ENCODE measurements around the gene SMIM11.
"Not testable (repeated sequence)": the region's sequence is repeated elsewhere in the genome, so short reads cannot be mapped to it uniquely, and the experiment has no call there.

The SMIM11 gene, protein sequence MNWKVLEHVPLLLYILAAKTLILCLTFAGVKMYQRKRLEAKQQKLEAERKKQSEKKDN

DNA sequence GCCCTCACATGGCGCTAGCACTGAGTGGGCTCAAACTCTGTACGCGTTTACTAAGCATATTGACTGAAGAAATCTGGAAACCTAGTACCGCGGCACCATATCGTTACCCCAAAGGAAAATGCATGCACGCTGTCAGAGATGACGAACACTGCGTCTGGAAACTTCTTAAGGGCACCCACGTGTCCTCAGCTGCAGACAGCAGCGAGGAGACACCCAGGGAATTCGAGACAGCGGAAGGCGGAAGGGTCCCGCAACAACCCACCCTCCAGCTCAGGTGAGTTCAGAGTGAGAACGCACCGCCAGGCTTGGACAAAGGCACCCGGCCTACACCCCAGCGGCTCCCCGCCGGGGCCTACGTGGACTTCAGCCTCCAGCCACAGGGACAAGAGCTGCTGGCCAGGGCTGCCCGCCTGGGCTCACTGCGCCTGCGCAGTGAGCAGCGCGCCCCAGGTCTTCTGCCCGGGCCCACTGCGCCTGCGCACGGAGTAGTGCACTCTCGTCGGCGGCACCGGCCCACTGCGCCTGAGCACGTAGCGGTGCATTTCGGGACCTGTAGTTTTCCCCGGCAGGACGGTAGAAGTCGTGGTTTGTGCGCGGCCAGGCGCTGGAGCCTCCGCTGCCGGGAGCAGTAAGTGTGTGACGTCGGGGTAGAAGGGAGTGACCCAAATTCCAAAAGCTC, at the start of gene SMIM11:
SMIM11 (plus strand) TSS at position 568 of the 679 bp plus-strand sequence. CDS start 3,998 bp downstream, outside the sequence.
- DNase-seq, result not testable (repeated sequence)

DNA sequence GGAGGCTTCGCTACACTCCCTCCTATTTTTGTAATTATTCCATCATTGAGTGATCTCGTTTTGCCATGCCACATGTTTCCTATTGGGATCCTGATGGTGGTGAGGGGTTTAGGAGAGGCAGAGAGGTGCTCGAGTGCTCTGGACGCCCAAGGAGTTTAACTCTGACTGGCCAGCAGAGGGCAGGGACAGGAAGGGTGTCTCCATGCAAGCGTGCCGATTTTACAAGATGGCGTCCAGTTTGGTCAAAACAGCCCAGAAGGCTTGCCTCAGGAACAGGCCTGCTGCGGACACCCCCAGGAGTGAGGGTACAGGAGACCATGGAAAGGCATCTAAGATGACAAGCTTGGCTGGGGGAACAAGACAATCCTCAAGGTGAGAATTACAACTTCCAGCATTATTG, 45.3 kb upstream of the SMIM11 start:
- no peak for DNase-seq

DNA sequence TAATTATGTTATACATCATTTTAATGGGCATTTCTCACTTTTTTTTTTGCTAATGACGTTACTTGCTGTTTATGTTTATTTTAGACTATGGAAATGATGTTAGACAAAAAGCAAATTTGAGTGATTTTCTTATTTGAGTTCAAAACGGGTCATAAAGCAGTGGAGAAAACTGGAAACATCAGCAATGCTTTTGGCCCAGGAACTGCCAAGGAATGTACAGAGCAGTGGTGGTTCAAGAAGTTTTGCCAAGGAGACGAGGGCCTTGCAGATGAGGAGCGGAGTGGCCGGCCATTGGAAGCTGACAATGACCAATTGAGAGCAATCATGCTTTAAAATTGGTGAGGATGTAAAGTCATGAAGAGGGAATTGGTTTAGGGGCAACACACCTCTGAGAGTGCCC, 43.6 kb upstream of the SMIM11 start:
- DNase-seq, result no peak

DNA sequence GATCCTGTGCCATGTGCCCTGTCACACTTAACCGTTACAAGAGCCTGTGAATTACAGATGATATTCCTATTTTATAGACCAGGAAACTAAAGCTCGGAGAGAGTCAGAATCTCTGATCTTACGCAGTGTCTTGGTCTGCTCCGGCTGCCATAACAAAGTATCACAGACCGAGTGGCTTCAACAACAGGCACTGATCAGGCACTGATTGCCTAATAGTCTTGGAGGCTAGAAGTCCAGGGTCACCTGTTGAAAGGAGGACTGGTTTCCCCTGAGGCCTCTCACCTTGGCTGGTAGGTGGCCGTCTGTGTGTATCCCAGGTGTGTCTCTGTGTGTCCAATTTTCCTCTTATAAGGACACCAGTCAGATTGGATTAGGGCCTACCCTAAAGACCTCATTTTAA, 43.0 kb upstream of the SMIM11 start:
- no peak for DNase-seq

DNA sequence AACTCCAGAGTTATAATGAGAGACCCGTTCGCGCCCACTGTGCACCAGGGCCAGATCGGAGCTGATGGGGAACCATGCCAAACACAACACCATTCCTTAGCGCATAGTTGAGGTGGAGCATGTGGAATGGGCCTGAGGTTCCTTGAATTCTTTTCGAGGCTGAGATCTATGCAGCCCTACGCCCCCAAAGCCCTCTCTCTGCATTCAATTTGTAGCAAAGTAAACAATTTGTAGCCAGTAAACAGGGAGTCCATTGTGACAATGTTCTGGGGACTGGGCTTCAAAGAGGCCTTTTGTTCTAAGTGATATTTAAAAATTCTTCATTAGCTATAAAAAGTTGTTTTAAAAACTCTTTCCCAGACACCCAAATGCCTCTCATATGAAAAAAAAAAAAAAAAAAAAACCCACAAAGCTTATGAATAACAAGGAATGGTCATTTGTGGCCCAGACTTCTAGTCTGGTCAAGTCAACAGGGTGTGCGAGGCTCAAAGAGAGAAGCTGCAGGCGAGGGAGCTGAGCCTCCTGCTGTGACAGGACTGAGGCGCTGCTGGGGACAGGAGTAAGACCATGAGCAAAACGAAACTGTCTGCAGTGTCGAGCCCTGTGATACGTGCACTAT, 42.1 kb upstream of the SMIM11 start:
- DNase-seq, result no peak

DNA sequence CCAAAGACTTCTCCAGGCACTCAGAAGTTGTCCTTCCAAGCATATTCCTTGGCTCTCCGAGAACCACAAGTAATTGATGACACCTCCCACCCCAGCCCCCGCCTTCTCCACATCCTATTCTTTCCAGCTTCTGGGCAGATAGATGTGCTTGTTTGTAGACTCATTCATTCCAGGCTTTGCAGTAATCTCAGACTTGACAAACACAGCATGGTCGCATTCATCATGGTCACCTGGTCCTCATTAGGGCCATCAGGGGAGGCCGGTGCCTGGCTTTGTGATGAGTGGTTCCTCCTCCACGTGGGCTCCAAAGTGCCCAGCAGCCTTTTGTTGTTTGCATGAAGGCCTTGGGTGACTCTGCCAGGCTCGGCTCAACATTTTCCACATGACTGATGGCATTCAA, 40.0 kb upstream of the SMIM11 start:
- DNase-seq, result no peak

DNA sequence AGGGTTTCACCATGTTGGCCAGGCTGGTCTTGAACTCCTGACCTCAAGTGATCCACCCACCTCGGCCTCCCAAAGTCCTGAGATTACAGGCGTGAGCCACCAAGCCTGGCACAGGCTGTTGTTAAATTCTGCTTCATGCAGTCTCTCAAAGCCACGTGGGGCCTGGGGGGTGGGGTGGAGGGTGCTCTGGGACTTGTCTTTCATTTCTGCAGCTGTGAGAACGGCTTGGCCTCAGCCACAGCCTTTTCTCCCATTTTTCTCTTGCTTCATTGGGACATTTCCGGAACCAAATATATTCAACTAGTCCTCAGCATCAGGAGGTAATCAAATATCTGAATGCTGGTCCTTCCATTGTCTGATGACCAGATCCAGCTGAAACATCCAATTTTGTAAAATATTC, 39.1 kb upstream of the SMIM11 start:
- DNase-seq, result no peak

DNA sequence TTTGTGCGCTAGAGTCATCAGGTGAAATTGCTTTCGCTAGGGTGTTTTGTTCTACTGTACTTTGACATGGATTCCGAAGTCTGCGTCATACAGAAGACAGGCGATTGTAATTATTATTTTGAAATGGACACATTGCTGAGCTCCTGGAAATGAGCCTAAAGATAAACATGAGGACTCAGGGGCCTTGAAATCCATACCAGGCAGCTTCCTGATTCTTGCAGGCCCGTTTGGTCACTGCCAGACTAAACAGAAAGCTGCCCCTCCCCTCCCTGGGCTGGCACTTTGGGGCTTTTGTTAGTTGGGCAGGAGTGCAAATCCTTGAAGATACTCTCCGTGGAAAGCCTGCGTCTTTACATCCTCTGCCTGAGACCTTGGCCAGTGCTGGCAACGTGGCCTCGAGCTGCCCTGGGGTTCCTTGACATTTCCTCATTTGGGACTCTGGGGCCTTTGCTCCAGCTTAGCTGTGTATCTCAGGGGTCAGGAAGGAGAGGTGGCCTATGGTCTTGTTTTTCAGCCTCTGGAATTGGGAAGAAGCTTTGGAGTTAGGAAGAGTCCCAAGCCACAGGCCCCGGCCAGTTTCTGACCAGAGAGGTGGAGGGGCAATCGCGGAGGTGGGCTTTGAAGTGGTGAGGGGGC, 38.4 kb upstream of the SMIM11 start:
- no peak for DNase-seq

DNA sequence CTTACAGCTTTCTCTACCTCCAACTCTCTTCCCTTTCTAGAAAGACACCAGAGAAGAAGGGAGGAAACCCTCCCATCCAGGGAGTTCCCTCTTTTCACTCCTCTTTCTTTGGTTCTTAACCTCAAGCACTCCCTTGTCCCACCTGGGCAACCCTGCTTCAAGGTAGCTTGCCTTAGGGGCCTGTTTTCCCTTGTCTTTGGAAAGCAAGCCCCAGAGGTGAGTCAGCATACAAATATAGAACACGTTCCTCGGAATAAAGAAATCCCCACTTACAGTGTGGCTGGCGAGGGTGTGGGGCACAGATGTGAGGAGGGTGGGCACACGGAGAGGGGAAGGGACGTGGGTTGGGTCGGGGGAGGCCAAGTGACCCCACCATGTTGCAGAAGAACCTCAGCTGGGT, 37.6 kb upstream of the SMIM11 start:
- no peak for DNase-seq

DNA sequence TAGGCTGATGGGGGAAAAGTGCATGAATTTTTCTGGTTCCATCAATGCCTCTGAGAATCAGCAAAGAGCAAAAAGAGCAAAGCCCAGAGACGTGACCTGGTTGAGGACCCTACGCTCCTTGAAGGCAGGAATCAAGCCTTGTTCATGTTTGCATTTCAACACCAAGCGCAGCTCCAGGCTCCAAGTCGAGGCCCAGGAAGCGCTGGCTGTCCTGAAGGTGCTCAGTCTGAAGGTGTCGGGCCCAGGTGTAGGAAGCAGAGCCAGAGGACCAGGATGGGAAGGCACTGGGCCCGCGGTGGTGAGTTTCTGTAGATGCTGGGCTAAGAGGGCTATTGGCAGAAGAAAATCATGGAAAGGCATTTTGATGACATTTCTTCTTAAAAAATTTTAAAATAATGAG, 37.1 kb upstream of the SMIM11 start:
- DNase-seq, result no peak

DNA sequence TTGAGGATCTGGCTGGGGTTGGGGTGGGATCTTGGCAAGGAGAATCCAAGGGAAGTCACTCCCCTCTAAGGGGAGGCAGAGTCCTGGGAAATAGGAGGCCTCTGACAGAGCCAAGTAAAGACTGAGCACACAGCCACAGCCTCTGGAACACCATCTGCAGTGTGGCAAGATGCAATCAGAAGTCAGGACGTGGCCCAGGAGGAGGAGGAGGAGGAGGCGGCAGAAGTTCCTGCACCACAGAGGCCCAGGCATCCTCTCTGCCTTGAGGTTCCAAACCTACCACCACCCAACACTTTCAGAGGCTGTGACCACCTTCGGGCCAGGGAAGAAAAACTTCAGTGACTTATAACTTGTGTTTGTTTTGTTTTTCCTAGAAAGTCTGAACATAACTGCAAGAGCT, 35.2 kb upstream of the SMIM11 start:
- no peak for DNase-seq

DNA sequence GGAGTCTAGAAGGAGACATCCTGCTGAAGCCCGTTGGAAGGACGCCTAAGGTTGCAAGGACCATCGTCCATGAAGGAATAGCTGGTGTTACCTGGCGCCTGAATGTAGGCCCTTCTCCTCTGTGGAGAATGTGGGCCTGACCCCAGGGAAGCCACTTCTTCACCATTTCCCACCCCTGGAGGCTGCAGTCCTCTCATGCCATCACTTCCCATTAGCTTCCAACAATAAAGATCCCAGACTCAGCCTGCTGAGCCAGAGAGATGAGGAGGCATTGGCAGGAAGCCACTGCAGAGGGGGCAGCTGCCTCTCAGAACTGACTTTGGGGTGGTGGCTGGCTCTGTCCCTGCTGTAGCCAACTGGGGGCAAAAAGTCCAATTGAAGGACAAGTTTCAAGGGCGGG, 32.8 kb upstream of the SMIM11 start:
- no peak for DNase-seq

DNA sequence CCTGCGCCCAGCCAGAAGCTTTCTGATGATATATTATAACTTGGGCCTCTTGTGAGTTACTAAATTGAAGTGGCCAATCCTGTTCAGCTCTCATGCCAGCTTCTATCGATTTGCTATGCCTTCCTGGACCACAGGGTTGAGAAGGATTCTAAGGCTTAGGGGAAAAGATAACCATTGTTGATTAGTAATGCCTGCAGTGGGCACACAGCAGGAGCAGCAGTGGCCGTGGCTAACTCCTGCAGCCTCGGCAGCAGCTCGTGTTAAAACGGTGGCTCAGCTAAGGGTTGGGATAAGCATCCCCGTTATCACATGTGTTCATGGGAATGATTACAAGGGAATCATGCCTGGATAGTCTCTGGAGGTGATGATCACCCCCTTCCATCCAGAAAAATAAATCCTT, 32.0 kb upstream of the SMIM11 start:
- no peak for DNase-seq

DNA sequence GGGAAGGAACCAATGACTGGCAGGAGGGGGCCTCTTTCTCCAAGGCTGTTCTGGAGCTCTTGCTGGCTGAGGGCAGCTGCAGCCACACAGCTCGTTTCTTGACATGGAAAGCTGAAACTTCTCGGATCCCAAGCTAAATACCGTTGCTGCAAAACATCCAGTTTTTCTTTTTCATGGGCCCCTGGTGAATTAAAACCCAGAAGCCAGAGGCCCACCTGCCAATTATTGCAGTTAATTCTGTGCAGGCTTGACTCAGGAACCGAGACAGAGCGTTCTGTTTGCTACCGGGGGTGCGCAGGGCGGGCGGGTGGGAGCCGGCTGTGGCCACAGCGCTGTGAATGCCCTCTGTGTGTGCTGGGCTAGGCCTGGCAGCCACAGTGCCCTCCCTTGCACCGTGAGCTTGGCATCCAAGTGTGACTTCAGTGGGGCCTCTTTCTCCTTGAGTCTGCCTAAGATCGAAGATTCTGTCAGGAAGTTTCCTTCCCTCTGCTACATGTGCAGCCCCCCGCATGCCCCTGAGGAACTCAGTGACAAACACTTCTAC, 31.4 kb upstream of the SMIM11 start:
- no peak for DNase-seq

DNA sequence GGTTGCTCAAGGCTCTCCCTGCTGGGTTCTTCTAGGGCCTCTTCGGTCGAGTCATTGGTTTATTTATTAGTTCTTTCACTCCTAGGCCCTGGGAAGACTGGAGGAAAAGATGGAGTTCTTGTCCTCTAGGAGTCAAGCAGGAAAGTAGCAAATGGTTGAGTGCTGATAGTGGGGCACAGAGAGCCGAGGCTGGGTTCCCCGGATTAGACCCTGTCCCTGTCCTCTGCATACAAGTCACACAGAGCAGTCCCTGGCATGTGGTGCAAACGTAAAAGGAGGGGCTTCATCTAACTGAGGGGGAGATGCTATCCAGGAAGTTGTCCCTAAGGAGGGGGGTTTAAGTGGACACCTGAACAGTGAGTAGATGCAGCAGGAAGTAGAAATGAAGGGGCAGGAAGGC, 30.7 kb upstream of the SMIM11 start:
- DNase-seq, result no peak

DNA sequence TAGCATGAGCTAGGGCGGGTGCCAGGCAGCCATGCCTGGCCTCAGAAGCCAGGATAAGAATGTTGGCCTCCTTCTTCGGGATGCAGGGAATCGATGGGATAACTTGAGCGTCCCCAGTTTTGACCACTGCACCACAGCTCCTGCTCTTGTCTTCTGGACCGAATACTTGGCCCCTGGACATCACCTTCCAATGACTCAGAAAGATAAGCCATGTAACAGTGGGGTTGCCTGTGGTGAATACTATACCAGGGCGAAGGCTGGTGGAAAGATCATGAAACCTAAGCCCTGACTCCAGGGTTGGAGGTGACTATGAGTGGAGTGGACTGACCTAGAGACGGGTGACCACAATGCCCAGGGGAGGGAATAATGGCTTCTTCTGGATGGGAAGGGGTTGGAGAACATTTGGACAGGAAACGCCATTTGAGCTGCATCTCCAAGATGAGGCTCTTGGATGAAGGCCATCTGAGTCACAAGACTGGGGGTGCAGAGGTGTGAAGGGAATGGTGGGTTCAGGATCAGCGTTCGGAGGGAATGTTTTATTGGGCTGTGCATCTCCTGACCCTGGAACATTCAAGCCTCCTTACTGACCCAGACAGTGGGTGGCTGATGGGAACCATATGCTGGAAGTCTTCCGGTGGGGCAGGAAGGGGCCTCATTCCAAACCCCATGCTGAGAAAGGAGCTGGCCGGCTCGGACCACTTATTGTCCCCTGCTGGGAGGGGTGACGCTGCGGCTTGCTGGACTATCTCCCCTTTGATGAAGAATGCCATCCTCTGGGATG, 30.0 kb upstream of the SMIM11 start:
- no peak for DNase-seq

DNA sequence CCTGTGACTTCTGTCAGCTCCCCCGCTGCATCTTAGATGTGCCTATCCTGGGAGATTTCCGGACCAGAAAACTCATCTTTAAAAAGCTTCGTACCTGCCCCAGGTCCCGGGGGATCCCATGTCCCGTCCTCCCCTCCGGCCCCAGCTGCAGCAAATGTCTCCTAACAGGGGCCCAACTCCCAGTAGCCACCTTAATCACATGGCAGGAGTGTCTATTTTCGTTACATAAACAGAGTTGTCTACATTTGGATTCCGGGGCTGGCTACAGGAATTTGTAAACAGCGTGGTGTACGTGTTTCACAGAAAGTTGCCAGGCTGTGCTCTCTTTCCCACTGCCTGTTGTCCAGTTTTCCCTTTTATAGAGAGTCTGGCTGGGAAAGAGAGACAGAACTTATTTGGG, 29.4 kb upstream of the SMIM11 start:
- DNase-seq, result no peak

DNA sequence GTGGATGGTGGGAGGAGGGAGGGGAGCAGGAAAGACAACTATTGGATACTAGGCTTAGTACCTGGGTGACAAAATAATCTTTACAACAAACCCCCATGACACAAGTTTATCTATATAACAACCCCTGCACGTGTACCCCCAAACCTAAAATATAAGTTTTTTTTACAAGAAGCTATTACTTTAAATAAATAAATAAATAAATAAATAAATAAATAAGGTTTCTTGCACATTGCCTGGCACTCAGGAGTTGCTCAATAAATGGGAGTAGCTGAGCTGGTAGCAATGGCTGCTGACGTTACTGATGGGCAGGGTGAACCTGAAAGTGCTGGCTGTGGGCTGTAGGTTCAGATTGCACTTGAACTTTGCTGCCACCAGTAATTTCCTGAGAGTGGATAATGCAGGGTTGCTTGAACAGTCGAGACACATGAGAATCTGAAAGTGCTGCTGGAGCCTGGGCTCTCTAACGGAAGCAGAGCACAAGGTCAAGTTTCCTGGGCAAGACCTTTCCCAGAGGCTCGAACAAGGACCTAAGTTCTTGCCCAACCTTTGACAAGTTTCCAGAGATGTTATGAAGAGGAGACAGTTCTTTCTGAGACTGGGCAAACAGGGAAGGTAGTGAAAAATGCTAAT, 26.3 kb upstream of the SMIM11 start:
- DNase-seq, result no peak

DNA sequence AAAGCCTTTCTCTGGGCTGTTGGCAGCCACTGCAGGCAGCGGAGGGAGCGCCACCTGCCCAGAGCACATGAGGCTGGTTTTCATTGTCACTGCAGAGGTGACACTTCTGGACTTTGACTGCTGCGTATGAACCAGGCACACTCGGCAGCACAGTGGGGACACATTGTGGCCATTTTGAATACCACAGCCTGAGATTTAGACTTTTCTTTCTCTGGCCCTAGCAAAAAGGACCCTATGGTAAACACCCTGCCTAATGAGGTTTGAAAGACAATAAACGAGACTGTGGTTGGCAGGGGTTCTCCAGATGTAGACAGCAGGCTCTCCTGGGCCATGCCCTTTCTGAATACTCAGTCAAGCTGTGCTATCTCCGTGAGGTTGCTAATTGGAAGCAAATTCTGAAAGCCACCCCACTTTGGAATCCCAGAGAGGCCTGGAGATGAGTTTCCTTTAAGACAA, 23.5 kb upstream of the SMIM11 start:
- DNase-seq, result no peak

DNA sequence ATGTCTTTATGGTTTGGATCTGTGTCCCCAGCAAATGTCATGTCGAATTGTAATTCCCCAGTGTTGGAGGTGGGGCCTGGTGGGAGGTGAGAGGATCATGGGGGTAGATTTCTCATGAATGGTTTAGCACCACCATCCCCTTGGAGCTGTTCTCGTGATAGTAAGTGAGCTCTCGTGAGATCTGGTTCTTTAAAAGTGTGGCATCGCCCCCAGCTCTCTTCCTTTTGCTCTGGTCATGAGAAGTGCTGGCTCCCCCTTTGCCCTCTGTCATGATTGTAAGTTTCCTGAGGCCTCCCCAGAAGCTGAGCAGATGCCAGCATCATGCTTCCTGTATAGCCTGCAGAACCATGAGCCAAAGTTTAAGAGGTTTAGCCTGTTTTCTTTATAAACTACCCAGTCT, 22.8 kb upstream of the SMIM11 start:
- no peak for DNase-seq

DNA sequence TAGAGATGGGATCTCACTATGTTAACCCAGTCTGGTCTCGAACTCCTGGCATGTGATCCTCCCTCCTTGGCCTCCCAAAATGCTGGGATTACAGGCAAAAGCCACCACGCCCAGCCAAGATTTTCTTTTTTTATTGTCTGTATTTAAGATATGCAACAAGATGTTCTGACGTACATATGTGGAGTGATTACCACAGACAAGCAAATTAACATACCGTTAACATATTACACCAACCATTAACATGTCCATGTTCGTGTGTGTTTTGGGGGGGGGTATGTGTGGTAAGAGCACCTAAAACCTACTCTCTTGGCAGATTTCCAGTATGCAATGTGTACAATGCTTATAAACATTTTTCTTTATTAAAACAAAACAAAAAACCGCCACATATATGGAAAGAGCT, 22.1 kb upstream of the SMIM11 start:
- no peak for DNase-seq

DNA sequence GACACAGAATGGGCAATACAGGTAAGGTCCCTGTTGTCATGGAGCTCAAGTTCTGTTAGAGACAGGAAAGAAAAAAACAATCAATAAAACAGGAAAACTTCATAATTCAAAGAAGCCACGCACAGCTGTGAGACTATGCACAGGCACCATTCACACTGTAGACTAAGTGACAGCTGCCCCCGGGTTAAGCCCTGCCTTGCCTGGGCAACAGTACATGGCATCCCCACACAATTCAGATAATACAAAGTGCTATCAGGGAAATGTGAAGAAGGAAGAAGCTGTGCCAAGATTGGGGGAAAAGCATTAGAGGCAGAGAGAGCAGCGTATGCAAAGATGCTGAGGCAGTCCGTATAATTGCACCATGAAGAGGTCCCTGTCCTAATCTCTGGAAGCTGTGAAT, 20.5 kb upstream of the SMIM11 start:
- no peak for DNase-seq

DNA sequence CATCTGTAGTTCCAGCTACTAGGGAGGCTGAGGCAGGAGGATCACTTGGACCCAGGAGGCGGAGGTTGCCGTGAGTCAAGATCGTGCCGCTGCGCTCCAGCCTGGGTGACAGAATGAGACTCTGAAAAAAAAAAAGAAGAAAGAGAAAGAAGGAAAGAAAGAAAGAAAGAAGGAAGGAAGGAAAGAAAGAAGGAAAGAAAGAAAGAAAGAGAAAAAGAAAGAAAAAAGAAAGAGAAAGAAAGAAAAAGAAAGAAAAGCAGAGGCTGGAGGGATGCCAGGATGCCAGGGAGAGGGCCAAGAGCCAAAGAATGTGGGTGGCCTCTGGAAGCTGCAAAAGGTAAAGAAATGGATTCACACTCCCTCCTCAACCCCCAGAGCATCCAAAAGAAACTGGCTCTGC, 19.7 kb upstream of the SMIM11 start:
- DNase-seq, result no peak
